ENCODE data around the gene CYP4A22.
A peak's percentile ranks its signal among the peaks of the same experiment; 100 is the strongest.
"Not testable (repeated sequence)": the region's sequence is repeated elsewhere in the genome, so short reads cannot be mapped to it uniquely, and the experiment has no call there.

Gene CYP4A22

DNA sequence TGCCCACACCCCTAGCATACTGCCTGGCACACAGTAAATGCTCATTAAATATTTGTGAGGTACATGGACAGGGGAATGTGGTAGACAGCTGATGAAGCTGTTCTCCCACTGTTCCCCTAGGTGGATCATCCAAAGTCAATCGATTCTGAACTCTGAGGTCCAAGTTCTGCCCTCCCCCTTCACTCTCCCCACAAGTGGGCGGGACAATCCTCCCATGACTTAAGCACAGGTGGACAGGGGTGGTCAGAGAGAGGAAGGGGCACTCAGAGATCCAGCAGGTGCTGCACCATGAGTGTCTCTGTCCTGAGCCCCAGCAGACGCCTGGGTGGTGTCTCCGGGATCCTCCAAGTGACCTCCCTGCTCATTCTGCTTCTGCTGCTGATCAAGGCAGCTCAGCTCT lies at the start of gene CYP4A22:
Gene CYP4A22, plus strand, starts transcription at position 244 of the 400 bp plus-strand sequence. Its CDS starts 45 bp downstream, at position 289.
- no peak for TF ChIP-seq CTCF (conservative IDR thresholded peaks at IDR 0.05; ENCODE audit: control insufficient read depth, insufficient read depth, low read depth, low read length)
- no peak within 1 kb of the TSS for H3K4me3 ChIP-seq (ENCODE audit: control insufficient read depth, low read depth, low read length)
- DNase-seq (ENCODE audit: low read depth): no peak

DNA sequence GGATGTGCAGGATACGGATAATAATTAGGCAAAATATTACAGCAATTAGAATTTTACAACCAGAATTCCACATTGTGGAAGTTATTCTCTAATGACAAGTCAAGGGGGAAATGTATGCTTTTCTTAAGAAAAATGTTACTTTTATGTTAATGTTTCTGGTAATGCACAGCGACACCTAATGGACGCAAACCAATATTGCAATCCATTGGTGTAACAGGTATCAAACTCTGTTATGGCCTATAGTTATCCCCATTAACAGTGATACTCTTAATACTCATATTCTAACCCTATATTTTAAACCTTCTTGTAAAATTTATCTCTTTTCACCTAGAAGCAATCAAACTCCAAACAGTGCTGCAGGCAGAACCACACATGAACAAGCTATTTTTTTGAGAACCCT lies 47.9 kb upstream of the CYP4A22 start:
- not testable (repeated sequence) for H3K4me3 ChIP-seq (ENCODE audit: control insufficient read depth, low read depth, low read length)
- peak; percentile 38 for TF ChIP-seq CTCF (conservative IDR thresholded peaks at IDR 0.05; ENCODE audit: control insufficient read depth, insufficient read depth, low read depth, low read length)
- DNase-seq (ENCODE audit: low read depth): peak; percentile 37

DNA sequence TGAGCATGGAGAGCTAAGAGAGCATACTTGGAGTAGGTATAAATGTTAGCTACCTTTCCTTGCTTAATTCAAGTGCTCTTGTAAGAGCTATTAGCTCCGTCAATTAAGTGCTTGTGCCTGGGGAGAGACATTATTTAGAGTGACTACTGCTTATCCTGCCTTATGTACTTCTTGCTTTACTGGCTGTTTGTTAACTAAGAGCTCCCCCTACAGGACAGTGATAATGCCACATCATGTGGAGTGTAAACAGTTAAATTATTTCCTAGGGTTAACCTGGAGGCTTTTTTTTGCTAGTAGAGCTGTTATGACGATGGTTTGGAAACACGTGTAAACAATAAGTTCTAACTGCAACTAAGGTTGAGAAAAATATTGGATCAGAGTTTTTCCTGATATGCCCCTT lies 45.8 kb upstream of the CYP4A22 start:
- not testable (repeated sequence) for DNase-seq (ENCODE audit: low read depth); H3K4me3 ChIP-seq (ENCODE audit: control insufficient read depth, low read depth, low read length)
- TF ChIP-seq CTCF (conservative IDR thresholded peaks at IDR 0.05; ENCODE audit: control insufficient read depth, insufficient read depth, low read depth, low read length): peak; percentile 5

- TF ChIP-seq CTCF (conservative IDR thresholded peaks at IDR 0.05; ENCODE audit: control insufficient read depth, insufficient read depth, low read depth, low read length): no peak
- H3K4me3 ChIP-seq (ENCODE audit: control insufficient read depth, low read depth, low read length): no peak overlapping the region
- DNase-seq (ENCODE audit: low read depth): no peak
These were observed 32.4 kb upstream of the CYP4A22 start for GRCh38 chr1:47104816-47105215.

DNA sequence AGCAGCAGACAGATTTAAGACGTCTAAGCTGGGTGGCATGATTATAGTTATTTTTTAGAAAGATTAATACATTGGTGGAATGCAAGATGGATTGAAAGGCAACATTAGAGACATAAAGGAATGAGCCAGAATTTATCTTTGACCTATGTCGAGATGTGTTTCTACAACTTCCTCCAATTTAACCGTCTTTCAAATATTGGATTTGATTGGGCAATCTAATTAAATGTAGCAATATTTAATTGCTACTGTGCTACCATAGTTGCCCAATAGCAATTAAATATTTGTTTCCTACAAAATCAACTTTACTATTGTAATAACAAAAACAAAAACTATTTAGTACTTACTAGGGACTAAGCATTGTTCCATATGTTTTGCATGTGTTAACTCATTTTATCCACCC lies 30.4 kb upstream of the CYP4A22 start:
- no peak for TF ChIP-seq CTCF (conservative IDR thresholded peaks at IDR 0.05; ENCODE audit: control insufficient read depth, insufficient read depth, low read depth, low read length)

GRCh38 chr1:47107851-47108574 lies 29.2 kb upstream of the CYP4A22 start:
- not testable (repeated sequence) for DNase-seq (ENCODE audit: low read depth)

More for the DNA sequence above, 30.4 kb upstream of the CYP4A22 start:
- no peak for DNase-seq (ENCODE audit: low read depth)
- H3K4me3 ChIP-seq (ENCODE audit: control insufficient read depth, low read depth, low read length): no peak overlapping the region

GRCh38 chr1:47109482-47109881 lies 27.8 kb upstream of the CYP4A22 start:
- not testable (repeated sequence) for DNase-seq (ENCODE audit: low read depth)

More at GRCh38 chr1:47107851-47108574, 29.2 kb upstream of the CYP4A22 start:
- H3K4me3 ChIP-seq (ENCODE audit: control insufficient read depth, low read depth, low read length): not testable (repeated sequence)

DNA sequence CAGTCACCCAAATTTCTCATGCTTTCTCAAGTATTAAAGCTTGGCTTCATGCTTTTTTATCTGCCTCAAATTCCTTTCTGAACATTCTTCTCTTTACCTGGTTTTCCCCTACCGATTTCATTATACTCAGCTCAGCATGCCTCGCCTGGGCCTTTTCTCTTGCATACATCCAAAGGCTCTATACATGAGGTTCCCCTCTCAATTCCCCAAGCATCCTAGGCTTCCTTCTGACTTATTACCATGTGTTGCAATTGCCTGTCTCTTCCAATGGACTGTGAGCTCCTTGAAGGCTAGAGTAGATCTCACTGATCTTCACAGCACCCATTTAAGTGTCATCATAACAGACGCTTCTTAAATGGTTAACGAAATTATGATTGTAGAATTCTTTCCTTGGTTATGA lies 24.1 kb upstream of the CYP4A22 start:
- DNase-seq (ENCODE audit: low read depth): no peak
- TF ChIP-seq CTCF (conservative IDR thresholded peaks at IDR 0.05; ENCODE audit: control insufficient read depth, insufficient read depth, low read depth, low read length): no peak
- H3K4me3 ChIP-seq (ENCODE audit: control insufficient read depth, low read depth, low read length): no peak overlapping the region

More at GRCh38 chr1:47109482-47109881, 27.8 kb upstream of the CYP4A22 start:
- H3K4me3 ChIP-seq (ENCODE audit: control insufficient read depth, low read depth, low read length): not testable (repeated sequence)

GRCh38 chr1:47121039-47121438 lies 16.2 kb upstream of the CYP4A22 start:
- not testable (repeated sequence) for DNase-seq (ENCODE audit: low read depth); H3K4me3 ChIP-seq (ENCODE audit: control insufficient read depth, low read depth, low read length)

GRCh38 chr1:47124834-47125233 lies 12.4 kb upstream of the CYP4A22 start:
- H3K4me3 ChIP-seq (ENCODE audit: control insufficient read depth, low read depth, low read length); DNase-seq (ENCODE audit: low read depth): not testable (repeated sequence)

DNA sequence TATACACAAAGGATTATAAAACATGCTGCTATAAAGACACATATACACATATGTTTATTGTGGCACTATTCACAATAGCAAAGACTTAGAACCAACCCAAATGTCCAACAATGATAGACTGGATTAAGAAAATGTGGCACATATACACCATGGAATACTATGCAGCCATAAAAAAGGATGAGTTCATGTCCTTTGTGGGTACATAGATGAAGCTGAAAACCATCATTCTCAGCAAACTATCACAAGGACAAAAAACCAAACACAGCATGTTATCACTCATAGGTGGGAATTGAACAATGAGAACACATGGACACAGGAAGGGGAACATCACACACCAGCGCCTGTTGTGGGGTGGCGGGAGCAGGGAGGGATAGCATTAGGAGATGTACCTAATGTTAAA lies 10.2 kb upstream of the CYP4A22 start:
- not testable (repeated sequence) for DNase-seq (ENCODE audit: low read depth); H3K4me3 ChIP-seq (ENCODE audit: control insufficient read depth, low read depth, low read length)

All from fibroblast of mammary gland (primary cell).